Measurements from ENCODE around the gene TRMT2A. TPM values are rescaled to one million over a fixed set of nuclear protein-coding genes. Genes with fewer than 3 reads are reported as not detected.
A peak's percentile ranks its signal among the peaks of the same experiment; 100 is the strongest.

TRMT2A gene
- polyA plus RNA-seq, 3 donors from 2014 or later, result 22.7 to 33.7 (median 27.6) TPM

DNA sequence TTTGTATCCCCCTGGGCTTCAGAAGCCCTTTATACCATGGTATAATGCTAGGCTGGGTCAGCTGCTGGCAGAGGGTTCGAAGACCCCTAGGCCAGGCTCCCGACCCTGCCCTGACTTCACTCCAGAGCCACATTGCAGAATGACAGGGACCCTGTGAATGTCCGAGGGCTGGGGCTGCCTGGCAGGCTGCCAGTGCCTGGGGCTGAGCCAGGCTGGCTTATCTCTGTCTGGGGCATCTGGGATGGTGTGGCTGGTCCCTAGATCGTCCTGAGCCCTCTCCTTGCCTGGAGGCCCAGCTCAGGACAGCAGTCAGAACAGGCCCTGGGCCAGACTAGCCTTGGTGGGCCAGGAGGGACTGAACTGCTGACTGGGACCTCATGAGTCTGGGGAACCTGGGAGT is 18.2 kb upstream of the TRMT2A start:
- Mint-ChIP-seq H3K27me3 (ENCODE audit: low read depth in 3 of 3) (no peaks in the 10 kb centered on the region), H3K4me1 (peaks cover 19 to 41% of the 10 kb centered on the region in 2 donors), H3K27ac (no peak overlapping the region), H3K36me3 (no peaks in the 10 kb centered on the region), H3K9me3 (no peaks in the 10 kb centered on the region), H3K4me3 (no peak overlapping the region)
- no peak for DNase-seq

DNA sequence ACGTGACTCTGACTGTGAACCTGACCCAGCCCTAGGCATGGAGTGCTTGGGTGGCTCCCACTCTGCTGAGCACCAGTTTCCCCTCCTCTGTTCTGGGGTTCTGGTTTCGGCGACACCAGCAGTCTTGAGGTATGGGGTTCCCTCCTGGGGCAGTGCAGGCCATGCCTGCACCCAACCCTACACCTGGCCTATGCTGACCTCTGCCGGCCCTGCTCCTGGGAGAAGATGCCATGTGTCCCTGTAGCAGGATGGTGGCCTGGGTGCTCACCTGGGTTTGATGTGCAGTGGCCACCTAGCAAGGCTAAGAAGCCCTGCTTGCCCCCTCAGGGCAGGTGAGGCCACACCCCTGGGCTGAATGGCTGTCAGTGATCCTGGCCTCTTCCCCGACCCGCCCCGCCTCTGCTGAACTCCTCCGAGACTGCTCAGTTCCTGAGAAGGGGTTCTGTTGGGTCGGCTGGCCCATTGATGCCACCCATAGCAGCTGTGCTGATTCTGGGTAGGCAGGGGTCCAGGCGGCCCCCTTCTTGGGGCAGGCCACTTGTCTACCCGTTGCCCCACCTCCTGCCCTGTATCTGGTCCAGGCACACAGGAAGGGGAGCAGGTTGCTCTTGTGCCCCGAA is 17.0 kb upstream of the TRMT2A start:
- no peaks in the 10 kb centered on the region for H3K9me3 Mint-ChIP-seq
- H3K27ac Mint-ChIP-seq, result peak overlapping the region in 2 of 6 donors; percentile 46 to 70
- peaks cover 16 to 35% of the 10 kb centered on the region in 2 donors for H3K4me1 Mint-ChIP-seq
- DNase-seq, result no peak
- H3K4me3 Mint-ChIP-seq, result peak overlapping the region; percentile 26 to 78 (median 48)
- no peaks in the 10 kb centered on the region for H3K36me3 Mint-ChIP-seq
- H3K27me3 Mint-ChIP-seq (ENCODE audit: low read depth in 3 of 3), result no peaks in the 10 kb centered on the region

DNA sequence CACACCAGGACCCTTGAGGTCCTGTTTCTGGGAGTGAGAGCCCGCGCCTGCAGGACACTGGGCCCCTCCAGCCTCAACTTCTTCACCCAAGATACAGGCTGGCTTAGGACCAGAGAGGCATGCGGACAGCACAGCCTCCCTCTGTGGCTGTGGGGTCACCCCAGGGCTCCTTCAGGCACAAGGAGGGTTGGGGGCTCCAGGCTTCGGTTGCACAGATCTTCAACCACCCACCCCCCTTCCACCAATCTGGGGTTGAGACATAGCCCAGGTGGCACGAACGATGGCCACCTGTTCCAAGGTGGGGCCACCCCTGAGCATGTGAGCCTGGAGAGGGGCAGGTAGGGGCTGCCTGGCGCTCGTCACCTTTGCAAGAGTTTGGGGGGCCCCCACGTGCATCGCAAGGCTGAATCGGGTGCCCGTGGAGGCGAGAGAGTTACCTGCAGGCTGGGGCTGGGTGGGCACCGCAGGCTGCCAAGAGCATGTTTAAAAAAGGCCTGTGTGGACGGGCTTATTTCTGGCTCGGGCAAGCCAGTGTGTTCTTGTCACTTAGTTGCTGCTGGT is 15.7 kb upstream of the TRMT2A start:
- Mint-ChIP-seq H3K4me3 (peak overlapping the region; percentile 61 to 78 (median 77)), H3K36me3 (peaks cover 0 to 4% (median 2%) of the 10 kb centered on the region in 3 donors), H3K27ac (peak overlapping the region in 2 of 6 donors; percentile 58 to 70), H3K27me3 (ENCODE audit: low read depth in 3 of 3) (peaks cover 0 to 3% (median 0%) of the 10 kb centered on the region in 3 donors), H3K4me1 (peaks cover 14 to 32% of the 10 kb centered on the region in 2 donors), H3K9me3 (no peaks in the 10 kb centered on the region)
- no peak for DNase-seq

DNA sequence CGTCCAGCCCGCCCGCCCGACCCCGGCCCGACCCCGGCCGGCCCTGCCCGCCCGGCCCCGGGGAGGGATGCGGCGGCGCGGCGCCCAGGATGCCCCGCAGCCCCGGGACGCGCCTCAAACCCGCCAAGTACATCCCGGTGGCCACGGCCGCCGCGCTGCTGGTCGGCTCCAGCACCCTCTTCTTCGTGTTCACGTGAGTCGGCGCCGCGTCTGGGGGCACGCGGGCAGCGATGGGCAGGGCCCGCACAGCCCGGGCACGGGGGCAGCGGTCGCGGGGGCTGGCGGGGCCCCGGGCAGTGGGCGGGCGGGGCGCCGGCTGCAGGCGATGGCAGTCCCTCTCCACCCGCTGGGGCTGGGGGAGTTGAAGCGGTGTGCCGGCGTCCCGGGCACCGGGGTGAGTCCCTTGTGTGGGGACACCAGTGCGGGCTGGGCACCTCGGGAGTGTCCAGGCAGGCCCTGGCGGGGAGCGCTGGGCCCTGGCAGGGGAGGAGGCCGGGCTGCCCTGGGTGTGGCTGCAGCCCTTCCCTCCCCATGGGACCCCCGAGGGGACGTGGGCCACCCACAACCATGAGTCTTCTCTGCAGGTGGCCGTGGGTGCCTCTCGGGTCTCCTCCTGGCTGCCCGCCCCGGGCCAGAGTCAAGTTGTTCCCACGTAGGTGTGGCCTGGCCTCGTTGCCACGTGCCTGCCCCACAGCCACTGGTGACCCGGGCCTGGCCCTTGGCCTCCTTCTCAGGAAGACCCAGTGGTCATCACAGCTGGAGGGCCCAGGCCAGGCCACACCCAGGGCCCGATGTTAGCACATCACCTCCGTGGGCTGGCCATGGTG is 15.0 kb upstream of the TRMT2A start:
- Mint-ChIP-seq H3K27ac (no peak overlapping the region), H3K36me3 (peaks cover 0 to 10% (median 8%) of the 10 kb centered on the region in 3 donors), H3K4me1 (peaks cover 14 to 29% of the 10 kb centered on the region in 2 donors), H3K9me3 (no peaks in the 10 kb centered on the region), H3K27me3 (ENCODE audit: low read depth in 3 of 3) (peaks cover 0 to 3% (median 0%) of the 10 kb centered on the region in 3 donors), H3K4me3 (peak overlapping the region; percentile 44 to 78 (median 77))
- DNase-seq, result peak; percentile 23 to 40 (median 37)

DNA sequence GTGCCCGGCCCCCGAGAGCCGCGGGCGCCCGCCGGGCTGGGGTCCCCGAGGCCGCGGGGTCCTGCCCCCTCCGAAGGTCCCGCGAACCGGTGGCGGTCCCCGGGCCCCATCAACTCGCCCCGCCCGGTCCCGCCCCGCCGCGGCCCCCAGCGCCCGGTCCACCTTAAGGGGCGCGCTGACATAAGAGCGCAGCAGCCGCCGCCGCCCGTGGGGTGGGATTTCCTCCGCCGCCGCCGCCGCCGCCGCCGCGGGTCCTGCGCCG is 14.5 kb upstream of the TRMT2A start, which contains the start of gene ZDHHC8:
ZDHHC8 (plus strand) TSS at position 208 of the 262 bp plus-strand sequence. CDS start 144 bp downstream, outside the sequence.
- peaks cover 0 to 12% (median 10%) of the 10 kb centered on the region in 3 donors for H3K36me3 Mint-ChIP-seq
- DNase-seq, result peak; percentile 26 to 45 (median 34)
- peaks cover 0 to 3% (median 0%) of the 10 kb centered on the region in 3 donors for H3K27me3 Mint-ChIP-seq (ENCODE audit: low read depth in 3 of 3)
- peak within 1 kb of the TSS in 2 of 6 donors; percentile 36 to 62 for H3K27ac Mint-ChIP-seq
- H3K4me1 Mint-ChIP-seq, result peaks cover 14 to 26% of the 10 kb centered on the region in 2 donors
- H3K9me3 Mint-ChIP-seq, result no peaks in the 10 kb centered on the region
- H3K4me3 Mint-ChIP-seq, result peak within 1 kb of the TSS; percentile 44 to 78 (median 77)

DNA sequence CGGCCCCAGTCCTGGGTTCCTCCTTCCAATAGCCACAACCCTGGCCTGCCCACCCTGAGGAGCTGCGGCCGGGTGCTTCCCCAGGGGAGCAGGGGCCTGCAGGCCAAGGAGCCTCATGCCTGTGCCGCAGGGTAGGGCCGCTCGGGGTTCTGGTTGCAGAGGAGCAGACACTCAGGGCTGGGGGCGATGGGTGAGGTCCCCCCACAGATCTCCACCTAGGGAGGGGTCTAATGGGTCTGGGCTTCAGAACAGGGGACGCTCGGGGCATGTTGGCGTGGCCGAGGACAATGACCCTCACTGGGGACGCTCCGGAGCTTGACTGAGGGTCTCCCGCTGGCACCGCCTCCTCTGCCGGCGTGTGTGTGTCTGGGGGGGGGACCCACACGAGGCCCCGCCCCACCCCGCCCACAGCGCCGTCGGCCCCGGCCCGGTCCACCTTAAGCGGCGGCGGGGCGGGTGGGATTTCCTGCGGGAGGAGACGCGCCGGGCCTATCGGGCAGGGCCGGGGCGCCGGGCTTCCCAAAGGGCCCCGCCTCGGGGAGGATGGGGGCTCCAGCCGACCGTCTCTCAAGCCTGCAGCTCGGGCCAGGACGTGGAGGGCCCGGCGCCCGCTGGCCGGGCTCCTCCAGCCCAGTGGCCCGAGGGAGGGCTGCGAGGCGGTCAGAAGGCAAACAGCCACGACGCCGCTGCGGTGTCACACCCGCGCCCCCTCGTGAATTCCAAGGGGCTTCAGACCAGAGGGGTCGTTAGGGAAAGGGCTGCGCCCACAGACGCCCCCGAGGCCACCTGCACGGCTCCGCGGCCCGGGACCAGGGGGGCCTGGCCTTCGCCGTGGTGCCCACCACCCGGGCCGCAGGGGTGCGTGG is 13.9 kb upstream of the TRMT2A start:
- peaks cover 0 to 5% (median 0%) of the 10 kb centered on the region in 3 donors for H3K27me3 Mint-ChIP-seq (ENCODE audit: low read depth in 3 of 3)
- peak overlapping the region; percentile 20 to 78 (median 63) for H3K4me3 Mint-ChIP-seq
- no peaks in the 10 kb centered on the region for H3K9me3 Mint-ChIP-seq
- peak overlapping the region in 2 of 6 donors; percentile 36 to 62 for H3K27ac Mint-ChIP-seq
- H3K4me1 Mint-ChIP-seq, result peaks cover 14 to 24% of the 10 kb centered on the region in 2 donors
- DNase-seq, result peak; percentile 75 to 78 (median 77)
- H3K36me3 Mint-ChIP-seq, result peaks cover 3 to 17% (median 12%) of the 10 kb centered on the region in 3 donors

GRCh38 chr22:20130319-20130718 is 13.3 kb upstream of the TRMT2A start:
- DNase-seq, result no peak
- H3K36me3 Mint-ChIP-seq, result peaks cover 5 to 19% (median 13%) of the 10 kb centered on the region in 3 donors
- peak overlapping the region in 2 of 6 donors; percentile 29 to 48 for H3K27ac Mint-ChIP-seq
- H3K4me3 Mint-ChIP-seq, result peak overlapping the region in 4 of 5 donors; percentile 7 to 78 (median 66)
- H3K4me1 Mint-ChIP-seq, result peaks cover 14 to 25% of the 10 kb centered on the region in 2 donors
- no peaks in the 10 kb centered on the region for H3K9me3 Mint-ChIP-seq
- H3K27me3 Mint-ChIP-seq (ENCODE audit: low read depth in 3 of 3), result peaks cover 0 to 6% (median 0%) of the 10 kb centered on the region in 3 donors

DNA sequence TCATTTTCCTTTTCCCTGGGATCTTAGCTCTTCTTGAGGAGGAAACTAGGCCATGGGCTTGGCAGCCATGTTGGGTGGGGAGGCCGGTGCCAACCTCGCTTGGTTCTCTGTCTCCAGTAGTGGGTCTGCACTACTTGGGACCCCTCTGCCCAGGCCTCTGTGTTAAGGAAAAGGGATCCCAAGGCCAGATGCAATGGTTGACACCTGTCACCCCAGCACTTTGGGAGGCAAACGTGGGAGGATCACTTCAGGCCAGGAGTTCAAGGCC is 12.7 kb upstream of the TRMT2A start:
- H3K27ac Mint-ChIP-seq, result peak overlapping the region in 1 of 6 donors; percentile 12

GRCh38 chr22:20128902-20129746 is 12.1 kb upstream of the TRMT2A start:
- H3K9me3 Mint-ChIP-seq, result no peaks in the 10 kb centered on the region
- H3K27me3 Mint-ChIP-seq (ENCODE audit: low read depth in 3 of 3), result peaks cover 0 to 6% (median 3%) of the 10 kb centered on the region in 3 donors
- peak overlapping the region in 2 of 5 donors; percentile 14 to 33 for H3K4me3 Mint-ChIP-seq
- peaks cover 17 to 24% of the 10 kb centered on the region in 2 donors for H3K4me1 Mint-ChIP-seq
- DNase-seq, result peak in 2 of 3 donors; percentile 17 to 34
- H3K36me3 Mint-ChIP-seq, result peaks cover 5 to 19% (median 13%) of the 10 kb centered on the region in 3 donors
- H3K27ac Mint-ChIP-seq, result peak overlapping the region in 1 of 6 donors; percentile 46

More for the DNA sequence above, 12.7 kb upstream of the TRMT2A start:
- H3K36me3 Mint-ChIP-seq, result peaks cover 5 to 19% (median 13%) of the 10 kb centered on the region in 3 donors
- no peak for DNase-seq
- H3K9me3 Mint-ChIP-seq, result no peaks in the 10 kb centered on the region
- H3K4me1 Mint-ChIP-seq, result peaks cover 16 to 26% of the 10 kb centered on the region in 2 donors
- peaks cover 0 to 6% (median 3%) of the 10 kb centered on the region in 3 donors for H3K27me3 Mint-ChIP-seq (ENCODE audit: low read depth in 3 of 3)
- H3K4me3 Mint-ChIP-seq, result peak overlapping the region in 3 of 5 donors; percentile 14 to 68 (median 33)

DNA sequence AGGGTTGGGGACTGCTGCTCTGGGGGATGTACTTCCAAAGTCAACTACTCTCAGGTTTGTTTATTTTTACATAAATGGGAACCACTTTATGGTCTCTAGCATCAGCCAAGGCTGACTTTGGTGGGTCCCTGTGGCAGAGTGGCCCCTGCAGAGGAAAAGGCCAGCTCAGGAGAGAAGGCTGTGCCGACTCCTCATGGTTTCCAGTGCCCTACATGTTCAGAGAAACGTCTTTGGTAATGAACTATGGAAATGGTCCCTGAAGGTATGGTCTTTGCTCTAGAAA is 11.5 kb upstream of the TRMT2A start:
- Mint-ChIP-seq H3K27ac (no peak overlapping the region), H3K27me3 (ENCODE audit: low read depth in 3 of 3) (peaks cover 3 to 6% (median 6%) of the 10 kb centered on the region in 3 donors), H3K4me3 (no peak overlapping the region)

GRCh38 chr22:20127869-20128618 is 11.0 kb upstream of the TRMT2A start:
- no peak overlapping the region for H3K27ac Mint-ChIP-seq
- DNase-seq, result no peak
- H3K4me3 Mint-ChIP-seq, result no peak overlapping the region
- H3K9me3 Mint-ChIP-seq, result peaks cover 0 to 2% (median 0%) of the 10 kb centered on the region in 6 donors
- peaks cover 8 to 12% (median 10%) of the 10 kb centered on the region in 3 donors for H3K27me3 Mint-ChIP-seq (ENCODE audit: low read depth in 3 of 3)
- H3K36me3 Mint-ChIP-seq, result peaks cover 10 to 20% (median 13%) of the 10 kb centered on the region in 3 donors
- peaks cover 20 to 23% of the 10 kb centered on the region in 2 donors for H3K4me1 Mint-ChIP-seq

More for the DNA sequence above, 11.5 kb upstream of the TRMT2A start:
- H3K4me1 Mint-ChIP-seq, result peaks cover 18 to 24% of the 10 kb centered on the region in 2 donors
- no peaks in the 10 kb centered on the region for H3K9me3 Mint-ChIP-seq
- peaks cover 5 to 19% (median 13%) of the 10 kb centered on the region in 3 donors for H3K36me3 Mint-ChIP-seq
- DNase-seq, result no peak

DNA sequence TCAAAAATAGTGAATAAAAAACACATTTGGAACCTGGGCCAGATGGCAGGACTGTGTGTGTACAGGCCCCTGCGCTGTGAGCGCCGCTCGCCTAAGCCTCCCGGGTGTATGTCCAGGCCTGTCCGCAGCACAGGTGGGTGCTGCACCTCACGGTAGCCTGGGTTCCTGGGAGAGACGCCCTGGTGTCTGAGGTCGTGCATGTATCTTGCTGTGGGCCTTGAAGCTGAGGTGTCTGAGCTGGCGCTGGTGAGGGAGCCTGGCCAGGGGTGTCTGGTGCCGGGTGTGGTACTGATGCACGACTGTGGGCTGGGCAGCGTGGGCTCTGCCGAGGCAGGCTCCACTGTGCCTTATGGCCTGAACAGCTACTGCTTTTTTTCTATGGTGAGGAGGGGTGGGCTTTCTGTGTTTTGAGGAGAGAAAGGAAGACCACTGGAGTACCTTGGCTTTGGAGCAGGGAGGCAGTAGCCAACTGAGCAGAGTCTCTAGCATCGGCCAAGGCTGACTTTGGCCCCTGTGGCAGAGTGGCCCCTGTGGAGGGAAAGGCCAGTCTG is 10.4 kb upstream of the TRMT2A start:
- DNase-seq, result no peak
- Mint-ChIP-seq H3K27me3 (ENCODE audit: low read depth in 3 of 3) (peaks cover 15 to 18% (median 17%) of the 10 kb centered on the region in 3 donors), H3K27ac (no peak overlapping the region), H3K36me3 (peaks cover 13 to 23% (median 15%) of the 10 kb centered on the region in 3 donors), H3K4me1 (peaks cover 23 to 26% of the 10 kb centered on the region in 2 donors), H3K4me3 (no peak overlapping the region), H3K9me3 (peaks cover 0 to 5% (median 0%) of the 10 kb centered on the region in 6 donors)

Data from immature natural killer cell (primary cell).